NT2/D1 (cell line): ENCODE measurements around the gene SMOC2.

Source experiments
- SUZ12 ChIP-seq: IDR thresholded peaks from 2 replicates; pipeline ENCODE4 v1.6.1; 2011; ENCODE audit not compliant: insufficient read length, insufficient read depth; ENCODE audit errors: extremely low read depth
- YY1 ChIP-seq: IDR thresholded peaks from 2 replicates; pipeline ENCODE4 v1.6.1; 2011; ENCODE audit not compliant: insufficient read length, insufficient read depth
- ZNF274 ChIP-seq: IDR thresholded peaks from 2 replicates; pipeline ENCODE4 v1.6.1; 2011; ENCODE audit warnings: mild to moderate bottlenecking, low read depth, low read length

GRCh38 chr6:168645326-168645725, 204.3 kb downstream of the SMOC2 start:
- TF ChIP-seq ZNF274: no peak
- no peak for TF ChIP-seq YY1
- no peak for TF ChIP-seq SUZ12
